Fibroblast of villous mesenchyme (primary cell): ENCODE data around the gene STRADA. TPM values are rescaled to one million over a fixed set of nuclear protein-coding genes. Genes with fewer than 3 reads are reported as not detected.

ENCODE experiments used
- DNase-seq: peaks from one replicate; pipeline ENCODE4 v3.0.0-alpha.2; 2010; ENCODE audit warnings: low read depth
- H3K4me3 ChIP-seq: 2 replicates; pipeline ENCODE4 v1.5.1; 2011; ENCODE audit warnings: low read depth, mild to moderate bottlenecking, low read length
- CTCF ChIP-seq: IDR thresholded peaks from 2 replicates; pipeline ENCODE4 v1.5.1; 2012; ENCODE audit warnings: low read depth, mild to moderate bottlenecking, low read length; ENCODE audit not compliant: insufficient read depth
- total RNA-seq: library from RNA; depleted of rRNA; stranded (reverse); fragments of >200 nt; gene quantifications from 2 replicates; pipeline ENCODE4 v1.2.3, GENCODE V29; 2012

Gene STRADA
- total RNA-seq, 1 donor = 25.0 TPM

GRCh38 chr17:63772801-63773271, 31.2 kb upstream of the STRADA start:
- peak; percentile 57 for DNase-seq
- TF ChIP-seq CTCF = no peak
- H3K4me3 ChIP-seq = peak overlapping the region; percentile 91

GRCh38 chr17:63768433-63768832, 26.8 kb upstream of the STRADA start:
- H3K4me3 ChIP-seq = no peak overlapping the region
- TF ChIP-seq CTCF = no peak
- DNase-seq = no peak

GRCh38 chr17:63766754-63767153, 25.2 kb upstream of the STRADA start:
- no peak for TF ChIP-seq CTCF
- no peak overlapping the region for H3K4me3 ChIP-seq
- no peak for DNase-seq

- no peak overlapping the region for H3K4me3 ChIP-seq
Observed at GRCh38 chr17:63764716-63765115, 23.1 kb upstream of the STRADA start.

DNA sequence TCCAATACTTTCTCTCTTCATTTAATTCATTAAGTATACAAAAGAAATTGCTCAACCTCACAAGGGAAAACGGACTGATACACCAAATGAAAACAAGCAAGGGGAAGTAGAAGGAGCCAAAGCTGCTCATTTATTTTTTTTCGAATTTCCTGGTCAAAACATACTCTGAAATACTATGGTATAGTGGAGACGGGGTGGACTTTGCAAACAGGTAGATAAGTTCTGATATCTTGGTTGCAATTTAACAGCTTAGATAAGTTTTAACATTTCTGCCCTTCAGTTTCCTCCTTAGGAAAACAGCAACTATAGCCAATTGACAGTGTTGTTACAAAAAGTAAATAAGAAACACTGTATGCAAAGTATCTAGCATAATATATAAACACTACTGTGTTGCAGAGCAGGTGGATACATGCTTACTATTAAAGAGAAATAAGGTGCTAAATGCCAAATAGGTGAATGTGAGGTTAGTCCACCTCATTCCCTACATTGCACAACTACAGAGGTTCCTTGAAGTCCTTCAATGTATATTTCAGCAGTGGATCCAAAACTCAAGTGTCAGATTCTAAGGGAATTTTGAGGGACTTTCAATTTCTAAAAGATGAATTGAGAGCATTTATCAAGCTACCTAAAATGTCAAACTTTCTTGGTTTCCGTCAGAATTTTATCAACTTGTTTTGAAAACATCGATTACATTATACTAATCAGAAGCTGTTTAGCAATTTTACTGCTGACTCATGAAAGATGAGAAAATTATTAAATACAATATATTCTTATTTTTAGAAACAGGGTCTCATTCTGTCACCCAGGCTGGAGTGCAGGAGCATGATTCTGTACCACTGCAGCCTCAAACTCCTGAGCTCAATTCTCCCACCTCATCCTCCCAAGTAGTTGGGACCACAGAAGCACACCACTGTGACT, 20.8 kb upstream of the STRADA start:
- H3K4me3 ChIP-seq = no peak overlapping the region
- TF ChIP-seq CTCF = no peak
- no peak for DNase-seq

More at GRCh38 chr17:63764716-63765115, 23.1 kb upstream of the STRADA start:
- no peak for DNase-seq
- TF ChIP-seq CTCF = no peak

DNA sequence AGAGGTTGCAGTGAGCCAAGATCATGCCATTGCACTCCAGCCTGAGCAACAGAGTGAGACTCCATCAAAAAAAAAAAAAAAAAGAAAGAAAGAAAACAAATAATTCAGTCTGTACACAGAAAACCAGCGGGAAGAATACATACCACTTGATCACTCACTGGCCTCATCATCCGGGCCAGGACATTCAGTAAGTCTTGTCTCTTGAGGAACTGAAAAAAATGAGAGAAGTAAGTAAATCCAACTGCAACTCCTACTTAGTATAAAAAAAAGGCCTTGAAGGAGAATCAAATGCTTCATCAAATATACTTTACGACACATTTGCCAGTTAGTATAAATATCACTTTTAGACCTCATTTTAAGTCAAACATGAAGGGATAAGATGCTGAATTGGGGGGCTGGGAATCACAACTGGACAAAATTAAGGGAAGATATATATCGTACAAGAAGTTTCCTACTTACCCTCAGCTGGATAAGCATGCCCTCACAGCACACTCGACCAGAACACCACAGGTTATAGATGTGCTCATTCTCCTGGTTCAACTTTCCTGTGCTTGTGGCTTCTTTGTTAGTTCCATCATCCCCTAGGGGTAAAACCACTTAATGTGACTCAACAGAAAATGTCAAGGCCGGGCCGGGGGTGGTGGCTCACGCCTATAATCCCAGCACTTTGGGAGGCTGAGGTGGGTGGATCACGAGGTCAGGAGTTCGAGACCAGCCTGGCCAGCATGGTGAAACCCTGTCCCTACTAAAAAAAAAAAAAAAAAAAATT, 19.4 kb upstream of the STRADA start:
- no peak for DNase-seq
- TF ChIP-seq CTCF = no peak

More for the DNA sequence above, 19.4 kb upstream of the STRADA start:
- no peak overlapping the region for H3K4me3 ChIP-seq
